Stimulated activated CD8-positive, alpha-beta memory T cell treated with anti-CD3 and anti-CD28 coated beads, Interleukin-4, amount 100 ng/mL, for 4 hours (primary cell): ENCODE measurements around the gene MAP4K4.

Experiments used
- DNase-seq, 2 donors: peaks; one replicate each; pipeline ENCODE4 v3.0.0-alpha.2; 2020; ENCODE audit warnings: low read depth in 2 of 2, low spot score in 1 of 2

The MAP4K4 gene

GRCh38 chr2:101832114-101832513 is 134.6 kb downstream of the MAP4K4 start:
- DNase-seq: no peak

GRCh38 chr2:101833890-101834523 is 136.5 kb downstream of the MAP4K4 start:
- no peak for DNase-seq

GRCh38 chr2:101837354-101837753 is 139.8 kb downstream of the MAP4K4 start:
- DNase-seq: no peak

GRCh38 chr2:101841679-101842327 is 144.3 kb downstream of the MAP4K4 start:
- DNase-seq: no peak

GRCh38 chr2:101842471-101842870 is 145.0 kb downstream of the MAP4K4 start:
- DNase-seq: no peak

DNA sequence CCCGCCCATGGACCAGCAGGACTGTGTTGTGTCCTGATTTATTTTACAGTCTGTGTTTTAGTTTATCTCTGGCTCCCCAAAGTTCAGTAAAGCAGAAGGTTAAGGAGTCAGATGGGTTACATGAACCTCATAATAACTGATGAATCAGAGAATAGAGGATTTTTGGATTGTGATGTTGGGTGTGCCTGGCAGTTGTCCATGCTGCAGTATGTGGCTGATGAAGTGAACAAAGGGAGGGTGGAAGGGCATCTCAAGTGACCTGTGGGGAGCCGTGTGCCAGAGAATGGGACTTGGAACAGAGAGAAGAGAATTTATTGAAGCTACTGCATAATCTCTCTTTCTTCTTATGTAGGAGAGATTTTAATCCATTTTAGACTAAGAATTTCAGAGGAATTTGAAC is 145.5 kb downstream of the MAP4K4 start:
- DNase-seq: no peak

DNA sequence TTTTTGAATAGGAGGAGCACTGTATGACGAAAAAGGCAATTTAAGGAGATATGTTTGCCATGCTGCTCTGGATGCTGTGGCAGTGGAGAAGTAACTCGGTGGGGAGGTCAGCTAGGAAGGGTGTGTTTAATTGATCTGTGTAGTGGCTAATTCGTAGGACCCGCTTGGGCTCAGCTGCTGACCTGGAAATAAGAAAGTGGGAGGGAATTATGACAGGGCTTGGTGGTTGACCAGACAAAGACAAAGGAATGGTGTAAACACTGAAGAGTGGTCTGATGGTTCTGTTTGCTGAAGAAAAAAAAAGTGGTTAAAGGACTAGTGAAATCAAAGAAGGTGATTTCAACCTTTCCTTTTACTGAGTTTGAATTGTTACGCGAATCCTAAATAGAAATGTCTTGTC is 146.0 kb downstream of the MAP4K4 start:
- no peak for DNase-seq

- no peak for DNase-seq
Measured at GRCh38 chr2:101844055-101844635, 146.6 kb downstream of the MAP4K4 start.

GRCh38 chr2:101846973-101847372 is 149.5 kb downstream of the MAP4K4 start:
- no peak for DNase-seq

DNA sequence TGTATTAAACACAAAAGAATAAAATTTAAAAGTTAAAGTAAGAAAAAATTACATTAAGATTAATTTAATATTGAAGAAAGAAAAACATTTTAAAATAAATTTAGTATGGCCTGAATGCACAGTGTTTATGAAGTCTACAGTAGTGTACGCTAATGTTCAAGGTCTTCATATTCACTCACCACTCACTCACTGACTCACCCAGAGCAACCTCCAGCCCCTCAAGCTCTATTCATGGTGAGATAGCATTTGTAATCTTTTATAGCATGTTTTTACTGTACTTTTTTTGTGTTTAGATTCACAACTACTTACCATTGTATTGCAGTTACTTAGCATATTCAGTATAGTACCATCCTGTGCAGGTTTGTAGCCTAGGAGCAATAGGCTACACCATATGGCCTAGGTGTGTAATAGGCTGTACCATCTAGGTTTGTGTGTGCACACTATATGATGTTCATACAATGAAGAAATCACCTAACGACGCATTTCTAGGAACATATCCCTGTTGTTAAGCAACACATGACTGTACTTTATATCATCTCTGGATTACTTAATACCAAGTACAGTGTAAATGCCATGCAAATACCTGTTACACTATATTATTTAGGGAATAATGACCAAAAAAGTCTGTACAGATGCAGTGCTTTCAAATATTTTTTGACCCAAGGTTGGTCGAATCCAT is 150.3 kb downstream of the MAP4K4 start:
- DNase-seq: no peak

DNA sequence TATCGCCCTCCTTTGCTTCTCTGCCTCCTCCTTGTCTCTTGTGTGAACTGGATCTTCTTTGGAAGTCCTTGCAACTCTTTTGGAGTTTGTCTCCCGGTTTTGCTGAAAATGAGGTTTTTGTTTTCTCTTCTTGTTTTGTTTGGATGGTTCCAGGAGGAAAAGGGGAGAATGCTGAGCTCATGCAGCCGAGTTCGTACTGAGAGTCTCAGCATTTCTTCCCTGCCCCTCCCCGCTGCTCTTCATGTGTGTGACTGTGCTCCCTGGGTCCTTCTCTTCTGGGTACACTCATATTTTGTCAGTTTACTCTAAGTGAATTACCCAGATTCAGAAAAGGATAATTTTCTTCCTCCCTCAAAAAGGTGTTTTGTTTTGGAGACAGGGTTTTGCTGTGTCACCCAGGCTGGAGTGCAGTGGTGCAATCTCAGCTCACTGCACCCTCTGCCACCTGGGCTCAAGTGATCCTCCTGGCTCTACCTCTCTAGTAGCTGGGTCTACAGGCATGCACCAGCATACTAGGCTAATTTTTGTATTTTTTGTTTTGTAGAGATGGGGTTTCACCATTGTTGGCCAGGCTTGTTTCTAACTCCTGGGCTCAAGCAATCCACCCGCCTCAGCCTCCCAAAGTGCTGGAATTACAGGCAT is 151.4 kb downstream of the MAP4K4 start:
- no peak for DNase-seq

GRCh38 chr2:101850450-101850849 is 152.9 kb downstream of the MAP4K4 start:
- DNase-seq: no peak

DNA sequence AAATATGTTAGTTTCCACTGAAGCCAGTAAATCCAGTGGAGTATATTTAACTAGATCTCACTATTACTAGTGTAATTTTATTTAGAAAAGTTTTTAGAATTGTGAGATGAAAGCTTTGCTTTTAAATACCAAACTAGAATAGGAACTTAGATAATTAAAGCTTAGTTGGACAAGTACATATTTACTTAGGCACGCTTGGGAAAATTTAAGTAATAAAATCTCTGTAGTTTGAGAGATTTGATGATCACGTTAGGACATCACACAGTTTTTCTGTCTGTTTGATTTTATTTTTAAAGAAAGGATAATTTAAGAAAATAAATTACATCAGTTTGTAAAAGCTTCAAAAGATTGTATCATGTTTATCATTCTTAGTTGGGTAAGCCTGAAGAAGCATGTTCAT is 153.5 kb downstream of the MAP4K4 start:
- no peak for DNase-seq

DNA sequence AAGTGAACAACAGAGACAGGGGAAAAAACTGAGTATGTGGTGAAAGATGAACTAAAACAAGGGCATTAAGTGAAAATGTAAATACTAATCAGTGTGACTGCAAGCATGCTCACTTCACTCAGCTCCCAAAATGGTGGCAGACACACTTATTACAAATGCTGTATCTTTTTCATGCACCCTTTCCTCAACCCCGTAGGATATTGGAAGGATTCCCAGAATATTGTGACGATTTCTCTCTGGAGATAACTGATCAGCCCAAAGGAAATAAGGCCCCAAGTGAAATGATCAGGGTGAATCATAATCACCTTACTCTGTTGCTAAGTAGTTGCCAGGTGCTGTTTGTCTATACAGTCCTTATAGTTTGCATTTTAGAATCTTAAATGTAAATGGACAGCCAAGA is 155.3 kb downstream of the MAP4K4 start:
- no peak for DNase-seq

- DNase-seq: no peak
Measured at GRCh38 chr2:101854877-101855276, 157.4 kb downstream of the MAP4K4 start.

- DNase-seq: no peak
Measured at GRCh38 chr2:101855776-101856175, 158.3 kb downstream of the MAP4K4 start.

DNA sequence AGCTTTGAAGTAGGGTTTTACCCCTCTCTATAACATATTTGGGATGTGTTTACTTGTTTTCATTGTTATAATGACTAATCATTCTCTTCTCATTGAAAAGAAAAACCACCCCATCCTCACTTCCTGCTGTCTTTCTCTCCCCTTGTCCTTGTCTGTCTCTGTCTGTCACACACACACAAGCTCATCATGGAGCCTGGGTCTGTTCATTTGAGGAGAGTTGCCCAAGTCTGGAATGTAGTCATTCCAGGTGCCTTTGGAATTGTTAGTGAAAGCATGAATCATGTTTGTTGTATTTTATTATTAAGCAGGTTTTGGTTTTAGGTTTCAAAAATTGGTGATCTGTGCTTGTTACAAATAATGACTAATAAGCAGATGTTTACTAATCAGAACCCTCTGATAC is 160.7 kb downstream of the MAP4K4 start:
- no peak for DNase-seq

- DNase-seq: no peak
Measured at GRCh38 chr2:101858910-101859309, 161.4 kb downstream of the MAP4K4 start.

GRCh38 chr2:101859604-101860003 is 162.1 kb downstream of the MAP4K4 start:
- no peak for DNase-seq

- DNase-seq: no peak
Measured at GRCh38 chr2:101860157-101860556, 162.7 kb downstream of the MAP4K4 start.

DNA sequence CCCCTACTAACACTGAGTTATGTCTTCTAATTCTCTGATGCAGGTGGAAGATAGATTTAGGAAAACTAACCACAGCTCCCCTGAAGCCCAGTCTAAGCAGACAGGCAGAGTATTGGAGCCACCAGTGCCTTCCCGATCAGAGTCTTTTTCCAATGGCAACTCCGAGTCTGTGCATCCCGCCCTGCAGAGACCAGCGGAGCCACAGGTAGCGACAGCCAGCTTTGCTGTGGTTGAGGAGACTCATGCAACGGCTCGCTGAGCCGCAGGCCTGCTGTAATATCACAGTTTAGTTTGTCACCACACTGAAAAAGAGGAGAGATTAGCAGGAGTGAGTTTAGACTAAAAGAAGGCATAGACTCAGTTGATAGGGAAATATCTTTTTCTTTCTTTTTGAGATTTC is 163.3 kb downstream of the MAP4K4 start:
- DNase-seq: no peak

- DNase-seq: no peak
Measured at GRCh38 chr2:101861382-101861781, 163.9 kb downstream of the MAP4K4 start.
